Measurements from ENCODE around the gene SLC25A21.

- TF ChIP-seq, protein P1, sequence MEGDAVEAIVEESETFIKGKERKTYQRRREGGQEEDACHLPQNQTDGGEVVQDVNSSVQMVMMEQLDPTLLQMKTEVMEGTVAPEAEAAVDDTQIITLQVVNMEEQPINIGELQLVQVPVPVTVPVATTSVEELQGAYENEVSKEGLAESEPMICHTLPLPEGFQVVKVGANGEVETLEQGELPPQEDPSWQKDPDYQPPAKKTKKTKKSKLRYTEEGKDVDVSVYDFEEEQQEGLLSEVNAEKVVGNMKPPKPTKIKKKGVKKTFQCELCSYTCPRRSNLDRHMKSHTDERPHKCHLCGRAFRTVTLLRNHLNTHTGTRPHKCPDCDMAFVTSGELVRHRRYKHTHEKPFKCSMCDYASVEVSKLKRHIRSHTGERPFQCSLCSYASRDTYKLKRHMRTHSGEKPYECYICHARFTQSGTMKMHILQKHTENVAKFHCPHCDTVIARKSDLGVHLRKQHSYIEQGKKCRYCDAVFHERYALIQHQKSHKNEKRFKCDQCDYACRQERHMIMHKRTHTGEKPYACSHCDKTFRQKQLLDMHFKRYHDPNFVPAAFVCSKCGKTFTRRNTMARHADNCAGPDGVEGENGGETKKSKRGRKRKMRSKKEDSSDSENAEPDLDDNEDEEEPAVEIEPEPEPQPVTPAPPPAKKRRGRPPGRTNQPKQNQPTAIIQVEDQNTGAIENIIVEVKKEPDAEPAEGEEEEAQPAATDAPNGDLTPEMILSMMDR (IDR thresholded peaks at IDR 0.05) = no peak
- TF ChIP-seq POLR2A (IDR thresholded peaks at IDR 0.05) = no peak
These were observed 404.7 kb downstream of the SLC25A21 start for GRCh38 chr14:36767603-36768281.
